NCI-H2196 treated with DMSO at 0.1 percent for 48 hours (cell line): ENCODE data around the gene SHTN1.

ENCODE experiments used
- DNase-seq: peaks from one replicate; lab custom pipeline; 2025; ENCODE audit not compliant: unreplicated experiment; lab: John Stamatoyannopoulos, UW

The SHTN1 gene

GRCh38 chr10:117005026-117005526, at the start of gene SHTN1:
Gene SHTN1 (minus strand): TSS chr10:117005187. CDS start chr10:117005079, 108 bp downstream.
- DNase-seq, result peak; percentile 43

GRCh38 chr10:117053482-117053881, 48.5 kb upstream of the SHTN1 start:
- no peak for DNase-seq

GRCh38 chr10:117047947-117048346, 43.0 kb upstream of the SHTN1 start:
- DNase-seq, result no peak

GRCh38 chr10:117016266-117016665, 11.3 kb upstream of the SHTN1 start:
- DNase-seq, result no peak

GRCh38 chr10:117014835-117015234, 9.8 kb upstream of the SHTN1 start:
- no peak for DNase-seq

GRCh38 chr10:117007080-117007479, 2.1 kb upstream of the SHTN1 start:
- DNase-seq, result no peak

- no peak for DNase-seq
These were observed 604 bp upstream of the SHTN1 start for GRCh38 chr10:117005527-117006055.

GRCh38 chr10:117004227-117005025, 561 bp downstream of the SHTN1 start:
- peak; percentile 17 for DNase-seq

- DNase-seq, result no peak
These were observed 1.7 kb downstream of the SHTN1 start for GRCh38 chr10:117003336-117003735.

- DNase-seq, result no peak
These were observed 2.8 kb downstream of the SHTN1 start for GRCh38 chr10:117002206-117002605.

GRCh38 chr10:117001144-117001543, 3.8 kb downstream of the SHTN1 start:
- no peak for DNase-seq

- no peak for DNase-seq
These were observed 4.4 kb downstream of the SHTN1 start for GRCh38 chr10:117000580-117000979.

GRCh38 chr10:116998172-116998571, 6.8 kb downstream of the SHTN1 start:
- DNase-seq, result no peak

- DNase-seq, result no peak
These were observed 8.0 kb downstream of the SHTN1 start for GRCh38 chr10:116997015-116997414.

- DNase-seq, result no peak
These were observed 9.3 kb downstream of the SHTN1 start for GRCh38 chr10:116995648-116996047.

- no peak for DNase-seq
These were observed 10.7 kb downstream of the SHTN1 start for GRCh38 chr10:116994113-116994890.

GRCh38 chr10:116993610-116994009, 11.4 kb downstream of the SHTN1 start:
- no peak for DNase-seq

GRCh38 chr10:116992183-116992582, 12.8 kb downstream of the SHTN1 start:
- no peak for DNase-seq

- DNase-seq, result no peak
These were observed 14.6 kb downstream of the SHTN1 start for GRCh38 chr10:116990276-116990800.

- DNase-seq, result no peak
These were observed 15.5 kb downstream of the SHTN1 start for GRCh38 chr10:116989439-116989838.

- DNase-seq, result no peak
These were observed 16.7 kb downstream of the SHTN1 start for GRCh38 chr10:116988311-116988710.
